Suprapubic skin (tissue), 3 donors: Measurements from ENCODE around the gene ERVFRD-1.

Experiments
- EP300 ChIP-seq: sonication (generic); formaldehyde crosslinking; IDR thresholded peaks from one replicate; pipeline ENCODE4 v1.6.1; 2017; ENCODE audit warnings: antibody characterized with exemption
- POLR2A ChIP-seq, 2 donors: fragments of 450-650 bp; IDR thresholded peaks; one replicate each; pipeline ENCODE4 v1.6.1; 2017; ENCODE audit warnings: antibody characterized with exemption in 2 of 2, mild to moderate bottlenecking in 2 of 2, moderate library complexity in 2 of 2
- TF ChIP-seq, protein P1 (sequence below), 2 donors: fragments of 200-600 bp in 1 of 2; fragments of 450-650 bp in 1 of 2; sonication (generic) in 1 of 2; IDR thresholded peaks; one replicate each; pipeline ENCODE4 v1.5.1; 2016 to 2019; ENCODE audit warnings: antibody characterized with exemption in 2 of 2, mild to moderate bottlenecking in 1 of 2, moderate library complexity in 1 of 2

GRCh38 chr6:11110921-11111768 lies at the start of gene ERVFRD-1:
- TF ChIP-seq, protein P1, sequence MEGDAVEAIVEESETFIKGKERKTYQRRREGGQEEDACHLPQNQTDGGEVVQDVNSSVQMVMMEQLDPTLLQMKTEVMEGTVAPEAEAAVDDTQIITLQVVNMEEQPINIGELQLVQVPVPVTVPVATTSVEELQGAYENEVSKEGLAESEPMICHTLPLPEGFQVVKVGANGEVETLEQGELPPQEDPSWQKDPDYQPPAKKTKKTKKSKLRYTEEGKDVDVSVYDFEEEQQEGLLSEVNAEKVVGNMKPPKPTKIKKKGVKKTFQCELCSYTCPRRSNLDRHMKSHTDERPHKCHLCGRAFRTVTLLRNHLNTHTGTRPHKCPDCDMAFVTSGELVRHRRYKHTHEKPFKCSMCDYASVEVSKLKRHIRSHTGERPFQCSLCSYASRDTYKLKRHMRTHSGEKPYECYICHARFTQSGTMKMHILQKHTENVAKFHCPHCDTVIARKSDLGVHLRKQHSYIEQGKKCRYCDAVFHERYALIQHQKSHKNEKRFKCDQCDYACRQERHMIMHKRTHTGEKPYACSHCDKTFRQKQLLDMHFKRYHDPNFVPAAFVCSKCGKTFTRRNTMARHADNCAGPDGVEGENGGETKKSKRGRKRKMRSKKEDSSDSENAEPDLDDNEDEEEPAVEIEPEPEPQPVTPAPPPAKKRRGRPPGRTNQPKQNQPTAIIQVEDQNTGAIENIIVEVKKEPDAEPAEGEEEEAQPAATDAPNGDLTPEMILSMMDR (IDR thresholded peaks at IDR 0.05): no peak
- TF ChIP-seq POLR2A (IDR thresholded peaks at IDR 0.05) (no peak), EP300 (no peak)
